GM12875 (cell line): Measurements from ENCODE around the gene PPFIA4.

Experiments
- H3K4me3 ChIP-seq: one replicate; pipeline ENCODE4 v1.5.1; 2011; ENCODE audit warnings: low read depth, low read length, control low read depth
- TF ChIP-seq, protein P1 (sequence below): IDR thresholded peaks from 2 replicates; pipeline ENCODE4 v1.5.1; 2011; ENCODE audit warnings: low read depth, mild to moderate bottlenecking, control low read depth, inconsistent platforms, low read length, moderate library complexity, borderline replicate concordance; ENCODE audit not compliant: insufficient read depth

PPFIA4 gene

DNA sequence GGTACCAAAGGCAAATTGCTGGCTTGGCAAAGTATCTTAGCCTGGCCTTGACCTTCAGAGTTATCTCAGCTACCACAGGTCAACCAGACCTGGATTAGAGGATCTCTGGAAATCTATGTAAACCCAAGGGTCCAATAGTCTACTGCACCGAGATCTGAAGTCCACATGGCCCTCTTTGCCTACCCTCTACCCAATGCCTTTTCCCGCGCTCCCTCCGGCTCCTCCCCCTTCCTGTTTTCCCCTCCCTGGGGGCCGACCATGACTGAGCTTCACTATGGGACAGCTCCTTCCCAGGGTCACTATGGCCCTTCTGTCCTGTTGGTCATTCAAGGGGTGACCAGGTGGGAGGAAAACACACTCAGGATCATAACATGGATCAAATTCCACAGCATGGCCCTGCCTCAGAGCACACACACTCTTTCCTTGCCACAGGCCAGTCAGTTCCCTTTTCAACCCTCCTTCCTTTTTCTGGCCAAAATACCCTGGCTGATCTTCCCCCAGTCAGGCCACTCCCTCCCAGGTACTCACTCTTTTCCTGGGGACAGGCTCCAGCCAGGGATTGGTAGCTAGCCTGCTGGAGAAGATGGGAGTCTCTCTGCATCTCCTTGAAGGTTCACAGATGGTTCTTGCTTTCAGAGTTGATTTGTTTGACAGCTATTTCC, 38.2 kb upstream of the PPFIA4 start:
- H3K4me3 ChIP-seq = no peak overlapping the region
- TF ChIP-seq, protein P1, sequence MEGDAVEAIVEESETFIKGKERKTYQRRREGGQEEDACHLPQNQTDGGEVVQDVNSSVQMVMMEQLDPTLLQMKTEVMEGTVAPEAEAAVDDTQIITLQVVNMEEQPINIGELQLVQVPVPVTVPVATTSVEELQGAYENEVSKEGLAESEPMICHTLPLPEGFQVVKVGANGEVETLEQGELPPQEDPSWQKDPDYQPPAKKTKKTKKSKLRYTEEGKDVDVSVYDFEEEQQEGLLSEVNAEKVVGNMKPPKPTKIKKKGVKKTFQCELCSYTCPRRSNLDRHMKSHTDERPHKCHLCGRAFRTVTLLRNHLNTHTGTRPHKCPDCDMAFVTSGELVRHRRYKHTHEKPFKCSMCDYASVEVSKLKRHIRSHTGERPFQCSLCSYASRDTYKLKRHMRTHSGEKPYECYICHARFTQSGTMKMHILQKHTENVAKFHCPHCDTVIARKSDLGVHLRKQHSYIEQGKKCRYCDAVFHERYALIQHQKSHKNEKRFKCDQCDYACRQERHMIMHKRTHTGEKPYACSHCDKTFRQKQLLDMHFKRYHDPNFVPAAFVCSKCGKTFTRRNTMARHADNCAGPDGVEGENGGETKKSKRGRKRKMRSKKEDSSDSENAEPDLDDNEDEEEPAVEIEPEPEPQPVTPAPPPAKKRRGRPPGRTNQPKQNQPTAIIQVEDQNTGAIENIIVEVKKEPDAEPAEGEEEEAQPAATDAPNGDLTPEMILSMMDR = no peak

DNA sequence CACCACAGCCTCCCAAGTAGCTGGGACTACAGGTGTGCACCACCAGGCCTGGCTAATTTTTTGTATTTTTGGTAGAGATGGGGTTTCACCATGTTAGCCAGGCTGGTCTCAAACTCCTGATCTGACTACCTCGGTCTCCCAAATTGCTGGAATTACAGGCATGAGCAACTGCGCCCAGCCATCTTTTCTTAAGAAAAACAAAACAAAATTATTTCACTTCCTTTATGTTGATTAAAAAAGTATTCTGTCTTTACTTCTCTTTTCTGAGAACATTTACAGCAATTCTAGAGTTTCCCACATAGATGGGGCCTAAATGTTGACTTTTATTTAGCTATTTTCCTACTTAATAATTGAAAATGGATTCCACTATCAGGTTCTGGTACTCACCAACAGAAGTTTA, 36.4 kb upstream of the PPFIA4 start:
- TF ChIP-seq, protein P1 = no peak
- H3K4me3 ChIP-seq = no peak overlapping the region

DNA sequence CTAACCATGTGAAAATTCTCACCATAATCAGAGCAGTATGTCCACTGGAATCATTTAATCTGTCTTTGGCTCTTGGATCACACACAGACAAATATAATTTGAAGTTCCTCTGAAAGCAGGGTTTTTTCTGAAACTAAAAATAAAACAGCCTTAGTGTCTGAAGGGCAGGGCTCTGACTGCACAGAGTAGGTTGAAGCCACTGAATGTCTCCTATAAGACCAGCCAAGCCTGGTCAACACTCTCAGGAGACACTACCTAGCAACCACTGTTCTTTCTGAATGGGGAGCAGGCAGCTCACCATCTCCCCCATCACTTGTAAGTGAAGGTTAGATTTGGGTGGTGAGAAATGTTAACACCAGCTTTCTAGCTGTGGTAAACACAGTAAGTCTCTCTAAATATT, 35.2 kb upstream of the PPFIA4 start:
- TF ChIP-seq, protein P1 = no peak
- no peak overlapping the region for H3K4me3 ChIP-seq

DNA sequence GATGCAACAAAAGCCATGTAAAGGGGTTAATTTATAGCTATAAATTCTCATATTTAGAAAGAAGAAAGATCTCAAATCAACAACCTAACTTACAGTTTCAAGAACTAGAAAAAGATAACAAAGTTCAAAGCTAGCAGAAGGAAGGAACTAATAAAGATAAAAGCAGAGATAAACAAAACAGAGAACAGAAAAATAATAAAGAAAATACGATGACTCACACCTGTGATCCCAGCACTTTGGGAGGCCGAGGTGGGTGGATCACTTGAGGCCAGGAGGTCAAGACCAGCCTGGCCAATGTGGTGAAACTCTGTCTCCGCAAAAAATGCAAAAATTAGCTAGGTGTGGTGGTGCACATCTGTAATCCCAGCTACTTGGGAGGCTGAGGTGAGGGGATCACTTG, 31.5 kb upstream of the PPFIA4 start:
- H3K4me3 ChIP-seq = no peak overlapping the region
- TF ChIP-seq, protein P1 = no peak

DNA sequence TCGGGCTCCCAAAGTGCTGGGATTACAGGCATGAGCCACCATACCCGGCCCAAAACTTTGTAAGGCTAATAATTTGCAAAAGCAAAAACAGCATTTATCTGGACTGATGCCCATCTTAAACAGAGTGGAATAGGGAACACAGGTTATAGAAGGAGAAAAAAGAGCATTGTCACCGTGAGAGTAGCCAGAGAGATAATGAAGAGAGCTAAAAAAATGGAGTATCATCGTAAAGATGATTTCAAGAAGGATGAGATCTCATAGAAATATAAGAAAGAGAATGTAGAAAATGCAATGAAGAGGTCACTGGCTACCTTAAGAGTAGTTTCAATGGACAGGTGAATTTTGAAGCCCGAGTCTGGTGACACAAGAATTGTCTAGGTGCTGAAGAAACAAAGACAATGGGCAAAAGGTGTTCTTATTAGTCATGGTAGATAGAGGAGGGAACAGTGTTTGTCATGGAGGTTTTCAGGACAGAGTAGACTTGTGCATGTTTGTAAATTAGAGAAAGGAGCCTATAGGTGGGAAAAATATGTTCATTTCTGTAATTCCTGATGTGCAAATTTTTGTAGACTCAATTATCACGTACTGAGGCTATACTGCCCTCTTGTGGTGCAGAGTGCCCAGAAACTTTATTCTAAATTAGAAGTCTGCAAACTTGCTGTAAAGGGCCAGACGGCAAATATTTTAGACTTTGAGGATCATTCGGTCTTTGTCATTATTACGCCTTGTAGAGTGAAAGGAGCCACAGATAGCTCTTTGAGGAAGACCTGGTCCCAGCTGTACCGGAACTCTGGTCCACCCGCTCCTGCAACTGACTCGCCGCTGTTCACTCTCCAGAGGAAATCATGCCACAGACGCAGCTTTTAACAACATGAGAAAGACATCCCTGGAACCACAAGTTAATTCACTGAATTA, 27.2 kb upstream of the PPFIA4 start:
- TF ChIP-seq, protein P1 = peak; percentile 45; the same call in 1 of the 2 replicates
- H3K4me3 ChIP-seq = no peak overlapping the region

DNA sequence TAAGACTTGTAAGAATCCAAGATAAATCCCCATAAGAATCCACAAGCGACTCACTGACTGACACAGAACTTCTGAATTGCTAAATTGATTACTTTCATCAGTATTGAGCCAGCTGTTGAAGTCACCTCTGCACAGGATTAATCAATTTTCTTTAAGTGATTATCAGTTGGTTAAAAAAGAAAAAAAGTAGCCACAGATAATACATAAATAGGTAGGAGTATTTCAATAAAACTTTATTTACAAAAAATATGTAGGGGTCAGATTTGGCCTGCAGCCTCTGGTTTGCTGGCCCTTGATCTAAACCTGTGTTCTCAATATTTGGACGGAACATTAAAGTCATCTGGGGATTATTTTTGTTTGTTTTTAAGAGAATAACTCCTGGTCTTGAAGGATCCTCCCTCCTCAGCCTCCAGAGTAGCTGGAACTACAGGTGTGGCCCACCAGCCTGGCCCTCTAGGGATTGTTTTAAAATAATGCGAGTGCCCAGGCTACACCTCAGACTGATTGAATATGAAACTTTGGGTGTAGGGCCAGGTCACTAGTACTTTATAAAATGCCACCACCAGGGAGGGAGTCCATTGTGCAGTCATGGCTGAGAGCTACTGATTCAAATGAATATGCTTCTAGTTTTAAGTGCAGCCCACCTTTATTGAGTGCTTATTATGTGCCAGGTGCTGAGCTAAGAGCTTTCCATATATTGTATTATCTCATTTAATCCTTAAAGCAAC, 25.9 kb upstream of the PPFIA4 start:
- no peak overlapping the region for H3K4me3 ChIP-seq
- TF ChIP-seq, protein P1 = no peak

DNA sequence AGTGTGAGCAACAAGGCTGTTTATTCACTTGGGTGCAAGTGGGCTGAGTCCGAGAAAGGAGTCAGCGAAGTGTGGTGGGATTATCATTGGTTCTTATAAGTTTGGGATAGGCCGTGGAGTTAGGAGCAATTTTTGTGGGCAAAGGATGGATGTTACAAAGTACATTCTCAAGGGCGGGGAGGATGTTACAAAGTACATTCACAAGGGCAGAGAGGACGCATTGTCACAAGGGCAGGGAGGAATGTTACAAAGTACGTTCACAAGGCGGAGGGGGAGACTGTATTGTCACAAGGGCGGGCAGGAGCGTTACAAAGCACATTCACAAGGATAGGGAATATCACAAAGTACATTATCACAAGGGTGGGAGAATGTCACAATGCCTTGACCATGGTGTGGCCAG, 24.3 kb upstream of the PPFIA4 start:
- TF ChIP-seq, protein P1 = no peak
- H3K4me3 ChIP-seq = no peak overlapping the region
